ENCODE data around the gene GBGT1.

DNA sequence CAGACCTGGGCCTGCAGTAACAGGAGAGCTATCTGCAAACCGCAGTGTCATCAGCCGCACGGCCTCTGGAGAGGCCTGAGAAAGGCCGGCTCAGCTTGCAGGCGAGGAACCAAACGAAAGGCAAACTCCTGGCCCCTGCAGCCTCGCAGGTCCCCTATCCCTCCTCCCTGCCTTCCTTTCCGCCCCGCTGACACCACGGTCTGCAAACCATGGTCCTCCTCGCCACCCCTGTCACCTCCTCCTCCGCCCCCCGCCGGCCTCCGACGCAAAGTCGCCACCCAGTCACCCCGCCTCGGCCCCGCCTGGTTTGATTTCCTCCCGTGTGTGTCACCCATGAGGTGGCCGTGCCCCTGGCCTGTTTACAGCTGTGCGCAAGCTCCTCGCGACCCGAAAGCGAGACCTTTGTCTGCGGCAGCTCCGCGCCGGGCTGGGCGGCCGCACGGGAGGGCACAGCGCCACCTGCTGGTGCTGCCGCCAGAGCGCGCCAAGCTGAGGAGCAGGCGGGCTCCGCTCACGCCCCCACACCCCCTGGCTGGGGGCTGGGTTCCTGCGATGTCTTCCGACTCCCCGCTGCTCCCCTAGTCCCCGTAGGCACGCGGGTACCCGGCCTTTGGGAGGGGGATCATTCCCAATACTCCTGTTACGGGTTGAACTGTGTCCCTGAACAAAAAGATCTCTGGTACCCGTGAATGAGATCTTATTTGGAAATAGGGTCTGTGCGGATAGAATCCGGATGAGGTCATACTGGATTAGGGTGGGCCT lies 19.4 kb downstream of the GBGT1 start:
- TF ChIP-seq POLR2AphosphoS5 (IDR thresholded peaks at IDR 0.05) (peak; percentile 78 to 87), CTCF (IDR thresholded peaks at IDR 0.05) (peak; percentile 97 to 100 (median 100))
